GM21423 (cell line): Measurements from ENCODE around the gene KRTAP5-7.
"Not testable (repeated sequence)": the region's sequence is repeated elsewhere in the genome, so short reads cannot be mapped to it uniquely, and the experiment has no call there.

Source experiments
- ATAC-seq: cut with Tn5 transposase; IDR thresholded peaks from one replicate; pipeline ENCODE4 v1.9.1; 2021; ENCODE audit warnings: mild to moderate bottlenecking, moderate library complexity; ENCODE audit not compliant: unreplicated experiment

Gene KRTAP5-7, protein sequence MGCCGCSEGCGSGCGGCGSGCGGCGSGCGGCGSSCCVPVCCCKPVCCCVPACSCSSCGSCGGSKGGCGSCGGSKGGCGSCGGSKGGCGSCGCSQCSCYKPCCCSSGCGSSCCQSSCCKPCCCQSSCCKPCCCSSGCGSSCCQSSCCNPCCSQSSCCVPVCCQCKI

GRCh38 chr11:71526796-71527575, at the start of gene KRTAP5-7:
TSS of gene KRTAP5-7 (plus strand) at chr11:71527267. CDS start at chr11:71527301, 34 bp downstream.
- ATAC-seq = not testable (repeated sequence)

DNA sequence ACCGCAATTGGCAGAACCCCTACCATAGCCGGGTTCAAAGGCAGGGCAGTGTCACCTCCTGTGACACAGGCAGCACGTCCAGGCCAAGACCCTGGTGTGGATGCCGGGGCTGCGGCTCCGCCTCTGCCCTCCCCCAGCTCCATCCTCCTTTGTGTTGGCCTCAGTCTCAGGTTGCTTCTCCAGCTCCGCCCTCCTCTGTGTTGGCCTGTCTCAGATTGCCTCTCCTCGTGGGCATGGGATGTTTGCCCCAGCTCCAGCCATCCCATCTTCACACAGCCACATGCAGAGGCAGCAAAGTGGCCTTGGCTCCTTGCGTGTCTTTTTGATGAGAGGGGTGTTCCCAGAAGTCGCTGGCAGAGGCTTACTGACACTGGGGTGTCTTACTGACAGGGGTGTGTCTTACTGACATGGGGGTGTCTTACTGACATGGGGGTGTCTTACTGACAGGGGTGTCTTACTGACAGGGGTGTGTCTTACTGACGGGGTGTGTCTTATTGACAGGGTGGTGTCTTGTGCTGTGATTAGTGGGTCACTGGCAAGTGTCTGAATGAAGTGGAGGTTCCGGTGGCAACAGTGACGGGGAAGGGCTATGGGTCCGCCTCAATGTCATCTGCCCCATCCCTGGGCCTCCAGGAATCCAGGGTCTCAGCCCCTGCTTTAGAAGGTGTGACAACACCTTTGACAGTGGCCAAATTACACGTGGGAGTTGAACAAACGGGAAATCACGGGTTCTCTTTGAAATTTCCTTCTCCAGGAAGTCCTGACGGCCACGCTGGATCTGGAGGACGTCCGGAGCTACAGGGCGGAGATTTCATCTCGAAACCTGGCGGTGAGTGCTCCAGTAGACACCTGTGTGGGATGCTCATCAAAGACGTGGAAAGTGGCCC, 49.2 kb upstream of the KRTAP5-7 start:
- no peak for ATAC-seq

DNA sequence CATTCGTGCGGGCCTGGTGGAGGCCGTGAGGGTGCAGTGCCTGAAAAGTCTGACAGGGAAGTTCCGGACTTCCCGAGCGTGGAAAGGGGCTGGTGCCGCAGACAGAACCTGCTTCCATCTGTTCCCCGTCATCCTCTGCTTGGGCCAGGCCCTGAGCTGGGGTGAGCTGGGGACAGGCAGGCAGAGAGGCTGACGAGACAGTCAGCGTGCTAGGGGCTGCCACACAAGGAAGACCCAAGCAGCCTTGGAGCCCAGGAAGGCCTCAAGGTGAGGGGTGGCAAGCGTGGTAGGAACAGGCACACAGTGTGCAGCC, 48.6 kb upstream of the KRTAP5-7 start:
- no peak for ATAC-seq

DNA sequence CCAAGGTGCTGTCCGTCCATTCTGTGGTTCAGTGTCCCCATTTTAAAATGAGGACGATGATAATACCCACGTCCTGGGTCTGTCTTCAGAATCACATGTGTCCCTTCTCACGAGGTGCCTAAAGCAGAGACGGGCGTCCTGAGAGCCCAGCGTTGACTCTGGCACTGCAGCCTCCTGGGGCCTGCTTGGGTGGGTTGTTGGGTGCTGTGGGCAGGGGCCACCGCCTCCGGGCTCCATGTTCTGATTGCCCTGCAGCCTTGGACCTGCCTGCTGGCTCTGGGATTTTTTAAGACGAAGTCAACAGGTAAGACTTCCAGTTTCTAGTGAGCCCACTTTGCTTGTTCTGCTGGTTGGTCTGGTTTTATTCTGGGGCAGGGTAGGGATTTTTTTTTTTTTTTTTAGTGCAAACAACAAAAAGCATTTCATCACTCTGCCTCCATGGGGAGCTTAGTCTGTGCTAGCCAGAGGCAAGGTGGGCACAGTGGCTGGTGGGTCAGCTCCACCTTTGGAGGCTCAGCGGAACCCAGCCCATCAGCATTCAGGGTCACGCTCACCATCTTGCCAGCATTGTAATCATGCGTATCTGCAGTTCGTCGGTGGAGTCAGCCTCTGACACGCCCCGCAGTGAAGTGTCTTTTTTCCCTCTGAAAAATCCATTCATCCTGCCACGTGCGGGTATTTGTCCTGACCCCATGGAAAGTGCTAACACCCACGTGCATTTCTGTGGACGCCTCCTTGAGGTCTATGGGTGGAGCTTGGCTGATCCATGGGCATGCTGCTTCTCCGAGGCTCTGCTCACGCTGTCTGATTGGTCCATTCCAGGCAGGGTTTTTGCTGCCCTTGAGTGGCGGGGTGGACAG, 45.7 kb upstream of the KRTAP5-7 start:
- ATAC-seq = no peak

- ATAC-seq = no peak
These were observed 44.9 kb upstream of the KRTAP5-7 start for GRCh38 chr11:71482216-71482615.

DNA sequence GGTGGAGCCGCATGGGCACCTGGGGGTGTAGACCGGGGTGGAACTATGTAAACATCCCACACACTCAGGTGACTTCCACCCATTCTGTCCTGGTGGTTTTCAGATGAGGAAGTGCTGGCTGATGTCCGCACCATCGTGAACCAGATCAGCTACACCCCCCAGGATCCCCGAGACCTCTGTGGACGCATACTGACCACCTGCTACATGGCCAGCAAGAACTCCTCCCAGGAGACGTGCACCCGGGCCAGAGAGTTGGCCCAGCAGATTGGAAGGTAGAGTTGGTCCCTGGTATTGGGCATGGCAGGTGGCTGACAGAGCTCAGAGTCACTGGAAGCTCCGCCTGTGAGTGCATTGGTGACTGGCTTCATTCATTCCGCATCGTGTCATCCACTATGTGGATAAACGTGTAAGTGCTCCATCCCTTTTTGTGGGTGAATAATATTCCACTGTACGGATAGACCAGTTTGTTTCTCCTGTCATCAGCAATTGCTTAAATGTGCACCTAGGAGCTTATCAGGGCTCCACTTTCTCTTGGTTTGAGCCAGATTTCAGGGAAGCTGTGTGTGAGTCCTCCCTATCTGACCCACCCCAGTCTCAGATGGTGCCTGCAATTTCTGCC, 44.2 kb upstream of the KRTAP5-7 start:
- ATAC-seq = no peak

DNA sequence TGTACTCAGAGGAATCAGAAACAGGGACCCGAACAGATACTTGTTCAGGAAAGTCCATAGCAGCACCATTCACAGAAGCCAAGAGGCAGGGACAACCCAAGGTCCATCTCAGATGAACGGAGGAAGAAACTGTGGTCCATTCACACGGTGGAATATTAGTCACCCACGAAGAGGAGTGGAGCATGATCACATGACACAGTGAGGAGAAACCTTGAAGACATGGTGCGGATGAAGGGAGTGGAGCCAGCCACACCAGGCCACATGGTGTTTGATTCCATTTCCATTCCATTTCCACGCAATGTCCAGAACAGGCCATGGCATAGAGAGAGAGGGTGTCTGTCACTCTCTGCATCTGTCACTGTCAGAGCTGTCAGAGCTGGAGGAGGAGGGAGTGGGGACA, 43.4 kb upstream of the KRTAP5-7 start:
- no peak for ATAC-seq

GRCh38 chr11:71484248-71485062, 42.6 kb upstream of the KRTAP5-7 start:
- no peak for ATAC-seq

DNA sequence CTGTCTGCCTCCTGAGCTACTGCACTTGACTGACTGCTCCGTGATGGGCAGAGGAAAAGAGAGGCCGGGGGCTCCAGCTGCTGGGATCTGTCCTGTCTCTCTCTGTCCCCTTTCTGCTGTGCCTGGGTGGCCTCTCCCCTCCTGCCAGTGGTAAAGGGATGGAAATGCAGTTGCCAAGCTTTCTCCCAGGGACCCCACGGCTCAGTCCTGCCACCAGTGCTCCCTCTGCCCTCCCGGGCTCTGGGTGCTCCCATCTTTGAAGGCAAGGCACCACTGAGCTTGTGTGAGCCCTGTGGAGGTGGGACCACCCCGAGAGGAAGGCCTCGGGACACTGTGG, 42.0 kb upstream of the KRTAP5-7 start:
- ATAC-seq = no peak

DNA sequence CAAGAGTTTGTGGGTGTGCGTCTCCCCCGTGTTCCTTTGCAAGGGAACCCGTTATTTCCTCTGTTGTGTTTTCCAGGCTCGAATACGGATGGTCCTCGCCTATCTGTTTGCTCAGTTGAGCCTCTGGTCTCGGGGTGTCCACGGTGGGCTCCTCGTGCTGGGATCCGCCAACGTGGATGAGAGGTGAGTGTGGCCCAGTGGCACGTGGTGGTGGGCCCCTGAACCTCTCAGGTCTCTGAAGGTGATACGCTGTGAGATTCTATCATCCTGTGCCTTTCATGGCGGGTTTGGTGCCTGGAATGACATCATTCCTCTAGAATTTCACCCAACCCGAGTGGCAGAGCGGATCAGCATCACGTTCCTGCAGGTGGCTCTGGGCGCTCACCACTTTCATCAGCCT, 41.6 kb upstream of the KRTAP5-7 start:
- no peak for ATAC-seq

GRCh38 chr11:71486320-71486719, 40.7 kb upstream of the KRTAP5-7 start:
- ATAC-seq = no peak

DNA sequence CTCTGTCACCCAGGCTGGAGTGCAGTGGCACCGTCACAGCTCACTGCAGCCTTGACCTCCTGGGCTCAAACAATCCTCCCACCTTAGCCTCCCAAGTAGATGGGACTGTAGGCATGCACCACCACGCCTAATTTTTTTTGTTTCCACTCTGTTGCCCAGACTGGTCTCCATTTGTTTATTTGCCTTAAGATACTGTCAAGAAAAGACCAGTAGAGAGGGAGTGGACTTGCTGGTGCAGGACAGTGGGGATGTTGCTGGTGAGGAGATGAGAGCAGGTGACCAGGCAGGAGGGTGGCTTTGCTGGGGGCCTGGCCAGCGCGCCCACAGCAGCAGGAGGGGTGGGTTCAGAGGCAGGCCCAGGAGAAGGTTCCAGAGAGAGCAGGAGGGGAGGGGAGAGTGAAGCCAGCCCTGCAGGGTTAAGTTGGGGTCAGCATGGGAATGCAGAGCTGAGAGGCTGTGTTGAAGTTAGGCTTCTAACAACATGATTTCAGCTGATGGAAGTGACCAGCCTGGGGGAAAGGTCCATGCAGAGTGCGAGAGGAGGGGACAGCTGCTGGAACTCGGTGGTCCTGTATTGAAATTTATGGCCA, 38.3 kb upstream of the KRTAP5-7 start:
- no peak for ATAC-seq

DNA sequence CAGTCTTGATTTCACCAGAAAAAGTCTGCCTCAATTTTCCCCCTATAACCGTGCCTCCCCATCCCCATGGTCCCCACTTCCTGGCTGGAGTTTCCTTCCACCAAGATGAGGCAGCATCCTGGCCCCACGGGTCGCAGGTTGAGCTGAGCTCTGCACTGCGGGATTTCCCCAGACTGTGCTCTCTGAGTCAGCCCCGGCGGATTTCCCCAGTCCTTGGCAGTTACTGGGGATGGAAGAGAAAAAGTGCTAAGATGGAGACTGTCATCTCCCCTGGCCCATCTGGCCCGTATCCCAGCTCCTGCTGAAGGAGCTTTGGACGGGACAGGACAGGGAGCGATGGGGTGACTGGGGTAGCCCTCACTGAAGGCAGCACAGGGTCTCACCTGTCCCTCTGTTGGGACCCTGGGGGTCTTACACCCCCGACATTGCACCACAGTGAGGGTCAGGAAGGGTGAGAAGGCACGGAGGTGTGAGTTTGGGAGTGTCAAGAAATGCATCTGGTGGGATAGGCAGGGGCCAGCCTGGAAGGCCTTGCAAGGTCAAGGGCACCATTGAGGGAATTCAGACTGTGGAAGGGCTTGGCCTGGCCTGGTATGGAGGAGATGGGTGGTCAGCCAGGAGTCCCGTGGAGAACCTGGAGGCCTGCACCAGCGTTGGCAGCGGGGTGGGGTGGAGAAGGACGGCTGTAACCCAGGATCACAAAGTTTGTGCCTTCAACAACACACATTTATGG, 37.6 kb upstream of the KRTAP5-7 start:
- no peak for ATAC-seq

DNA sequence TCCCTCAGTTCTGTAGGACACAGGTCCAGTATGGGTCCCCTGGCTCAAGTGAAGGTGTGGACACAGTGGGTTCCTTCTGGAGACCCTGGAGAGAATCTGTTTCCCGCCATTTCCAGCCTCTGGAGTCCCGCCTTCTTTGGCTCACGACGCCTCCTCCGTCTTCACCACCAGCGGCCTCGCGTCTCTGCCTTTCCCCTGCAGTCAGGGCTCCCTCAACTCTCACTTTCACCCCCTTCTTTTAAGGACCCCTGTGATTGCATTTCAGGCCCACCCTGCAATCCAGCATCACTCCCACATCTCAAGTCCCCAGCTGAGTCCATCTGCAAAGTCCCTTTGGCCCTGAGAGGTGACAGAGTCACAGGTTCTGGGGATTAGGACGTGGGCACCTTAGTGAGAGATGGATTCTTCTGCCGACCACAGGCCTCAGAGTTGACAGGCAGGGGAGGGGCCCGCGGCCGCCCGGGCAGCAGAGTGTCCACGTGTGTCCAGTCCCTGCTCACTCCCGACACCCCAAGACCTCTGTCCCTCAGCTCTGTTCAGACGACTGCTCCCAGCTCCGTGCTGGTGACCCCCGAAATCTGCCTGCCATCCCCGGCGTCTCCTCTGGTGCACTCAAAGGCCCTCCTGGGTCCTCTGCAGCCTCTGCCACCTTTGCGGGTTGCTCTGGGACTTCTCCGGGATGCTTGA, 36.9 kb upstream of the KRTAP5-7 start:
- no peak for ATAC-seq

- ATAC-seq = no peak
These were observed 36.2 kb upstream of the KRTAP5-7 start for GRCh38 chr11:71490731-71491390.

DNA sequence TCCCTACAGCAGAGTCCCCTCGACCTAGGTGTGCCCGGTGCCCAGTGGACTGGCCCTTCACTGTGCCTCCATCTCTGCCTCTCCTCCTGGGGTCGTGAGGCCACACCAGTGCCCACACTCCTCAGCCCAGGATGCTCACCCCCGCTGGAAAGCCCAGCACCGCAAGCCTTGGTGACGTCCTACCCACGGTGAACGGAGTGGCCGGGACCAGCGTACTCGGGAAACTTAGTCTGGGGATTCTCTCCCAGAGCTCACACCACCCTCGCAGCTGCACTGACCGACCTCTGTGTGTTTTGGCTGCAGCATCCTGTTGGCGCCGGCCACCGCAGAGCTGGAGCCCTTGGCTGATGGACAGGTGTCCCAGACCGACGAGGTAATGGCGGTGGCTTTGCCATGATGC, 35.5 kb upstream of the KRTAP5-7 start:
- ATAC-seq = no peak

DNA sequence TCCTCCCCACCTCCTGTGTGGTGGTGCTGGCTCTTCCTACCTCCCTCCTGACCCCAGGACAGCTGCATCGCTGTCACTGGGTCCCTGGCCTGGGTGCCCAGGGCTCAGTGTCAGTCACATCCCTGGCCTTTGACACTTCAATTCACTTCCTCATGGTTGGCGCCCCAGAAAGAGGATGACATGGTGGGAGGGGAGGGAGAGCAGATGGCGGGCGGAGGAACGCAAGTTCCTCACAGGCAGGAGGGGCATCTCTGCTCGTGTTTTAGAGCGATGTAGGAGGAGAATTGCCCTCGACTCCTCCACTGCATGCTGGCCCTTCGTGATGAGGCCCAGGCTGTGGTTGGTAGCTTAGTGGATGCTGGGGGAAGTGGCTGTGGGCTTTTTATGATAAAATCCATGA, 35.1 kb upstream of the KRTAP5-7 start:
- no peak for ATAC-seq
